K562 (cell line): ENCODE data around the gene LDB2. TPM values are rescaled to one million over a fixed set of nuclear protein-coding genes. Genes with fewer than 3 reads are reported as not detected.

Experiments used
- ATAC-seq: fragments of 200-7000 bp; cut with Tn5 transposase; 3 replicates; pipeline ENCODE4 v1.9.1; 2020; ENCODE audit warnings: moderate library complexity
- BruUV-seq: library from RNA; stranded (reverse); fragments of 400-500 nt; replicated peaks from 2 replicates; lab custom pipeline; 2021; lab: Mats Ljungman, UMichigan
- CTCF ChIA-PET: fragments of 300-600 bp; formaldehyde crosslinking; extraction: SDS; loops from one replicate; lab custom pipeline; 2021; ENCODE audit warnings: low intra/inter-chr PET ratio; lab: Yijun Ruan, JAX
- POLR2A ChIA-PET: fragments of 300-600, 350-650 bp; sonication (Branson Sonifier 250); formaldehyde crosslinking; extraction: SDS; loops from one replicate; lab custom pipeline; 2021; ENCODE audit warnings: antibody characterized with exemption, inconsistent platforms; lab: Yijun Ruan, JAX
- DNase-seq, 4 experiments: peaks; one replicate each; pipeline versions ENCODE4 v3.0.0 to v3.0.0-alpha.2; 2011 to 2018; ENCODE audit warnings: low spot score in 3 of 4, mixed read lengths in 3 of 4; ENCODE audit errors: extremely low read depth in 1 of 4
- FAIRE-seq: peaks from 2 replicates; lab custom pipeline; 2011; peaks lifted over from hg19 to GRCh38; lab: Jason Lieb, UNC
- H2AFZ ChIP-seq: 2 replicates; pipeline ENCODE4 v1.6.0; 2011; ENCODE audit warnings: low read depth, low read length, control low read depth, inconsistent platforms
- H3K27ac ChIP-seq: fragments of 200-600 bp; 3 replicates; pipeline ENCODE4 v1.8.0; 2011; ENCODE audit warnings: low read depth, mild to moderate bottlenecking, control low read depth, inconsistent platforms, low read length, moderate library complexity, mixed read lengths; ENCODE audit errors: extremely low read depth
- H3K27me3 ChIP-seq, 2 experiments: fragments of 300-600 bp in 1 of 2; 2 replicates in 1 of 2; 3 replicates in 1 of 2; pipeline versions ENCODE4 v1.6.0 to v1.8.0; 2011; ENCODE audit warnings: inconsistent platforms in 2 of 2, low read length in 2 of 2, mild to moderate bottlenecking in 1 of 2, mixed read lengths in 1 of 2, moderate library complexity in 1 of 2; ENCODE audit not compliant: control insufficient read depth in 2 of 2, insufficient read depth in 2 of 2
- H3K36me3 ChIP-seq: fragments of 300-600 bp; 3 replicates; pipeline ENCODE4 v1.8.0; 2011; ENCODE audit warnings: mild to moderate bottlenecking, low read length, inconsistent platforms; ENCODE audit not compliant: control insufficient read depth, insufficient read depth
- H3K4me1 ChIP-seq, 2 experiments: fragments of 200-600 bp in 1 of 2; replicated peaks in 1 of 2; 2 replicates in 1 of 2; 3 replicates in 1 of 2; pipeline versions ENCODE4 v1.5.1 to v1.8.0; 2011; ENCODE audit warnings: inconsistent platforms in 2 of 2, low read length in 2 of 2, mild to moderate bottlenecking in 1 of 2, mixed read lengths in 1 of 2, moderate library complexity in 1 of 2; ENCODE audit not compliant: control insufficient read depth in 2 of 2, insufficient read depth in 2 of 2
- H3K4me2 ChIP-seq: 2 replicates; pipeline ENCODE4 v1.6.1; 2011; ENCODE audit warnings: low read length, control low read depth, inconsistent platforms, mixed read lengths; ENCODE audit not compliant: insufficient read depth
- H3K4me3 ChIP-seq: fragments of 200-600 bp; sonication (generic), shearing (Covaris generic); 2 replicates; pipeline ENCODE4 v1.5.1; 2016; ENCODE audit warnings: control low read depth, inconsistent platforms
- H3K79me2 ChIP-seq: fragments of 200-600 bp; 3 replicates; pipeline ENCODE4 v1.8.0; 2011; ENCODE audit warnings: low read length, inconsistent platforms; ENCODE audit not compliant: control insufficient read depth, insufficient read depth
- H3K9ac ChIP-seq, 2 experiments: 2 replicates each; pipeline versions ENCODE4 v1.6.0 to v1.6.1; 2011; ENCODE audit warnings: low read depth in 2 of 2, low read length in 2 of 2, control low read depth in 1 of 2, inconsistent platforms in 1 of 2, mild to moderate bottlenecking in 1 of 2, mixed read lengths in 1 of 2; ENCODE audit not compliant: insufficient read depth in 1 of 2
- H3K9me1 ChIP-seq: one replicate; pipeline ENCODE4 v1.6.0; 2011; ENCODE audit warnings: inconsistent platforms, mild to moderate bottlenecking, low read length, moderate library complexity; ENCODE audit not compliant: control insufficient read depth, insufficient read depth
- H3K9me3 ChIP-seq: replicated peaks from 2 replicates; pipeline ENCODE4 v1.5.1; 2011; ENCODE audit warnings: low read depth, low read length, inconsistent platforms; ENCODE audit not compliant: control insufficient read depth, insufficient read depth
- H4K20me1 ChIP-seq: replicated peaks from 2 replicates; pipeline ENCODE4 v1.6.1; 2011; ENCODE audit warnings: low read length, inconsistent platforms, mixed read lengths; ENCODE audit not compliant: control insufficient read depth, insufficient read depth
- CBFA2T3 ChIP-seq: fragments of 450-650 bp; IDR thresholded peaks from 2 replicates; pipeline ENCODE4 v1.6.1; 2017
- CC2D1A ChIP-seq: fragments of 450-650 bp; IDR thresholded peaks from 2 replicates; pipeline ENCODE4 v1.6.1; 2017; ENCODE audit warnings: mild to moderate bottlenecking
- DACH1 ChIP-seq: fragments of 450-650 bp; IDR thresholded peaks from 2 replicates; pipeline ENCODE4 v1.6.1; 2018; ENCODE audit not compliant: partially characterized antibody
- ETV6 ChIP-seq, 3 experiments: fragments of 150-350 bp in 1 of 3; sonication (generic) in 1 of 3; formaldehyde crosslinking in 1 of 3; IDR thresholded peaks; 2 replicates each; pipeline versions ENCODE4 v1.6.1 to v1.8.0; 2014 to 2022; ENCODE audit warnings: borderline replicate concordance in 2 of 3, low read depth in 2 of 3, antibody characterized with exemption in 1 of 3, low read length in 1 of 3, mild to moderate bottlenecking in 1 of 3, missing genetic modification reagents in 1 of 3
- HDAC1 ChIP-seq, 2 experiments: fragments of 450-650 bp; IDR thresholded peaks; 2 replicates each; pipeline ENCODE4 v1.6.1; 2016 to 2017; ENCODE audit warnings: inconsistent platforms in 1 of 2, mild to moderate bottlenecking in 1 of 2, moderate library complexity in 1 of 2
- KLF10 ChIP-seq: fragments of 250-450 bp; sonication (Bioruptor Pico); IDR thresholded peaks from 2 replicates; pipeline ENCODE4 v1.6.1; 2021; ENCODE audit warnings: matching md5 sums
- MEF2A ChIP-seq: IDR thresholded peaks from 2 replicates; pipeline ENCODE4 v1.6.1; 2011; ENCODE audit warnings: low read depth, mild to moderate bottlenecking, low read length, moderate library complexity; ENCODE audit not compliant: control insufficient read depth
- MTA2 ChIP-seq: fragments of 450-650 bp; IDR thresholded peaks from 2 replicates; pipeline ENCODE4 v1.6.1; 2016; ENCODE audit warnings: low read depth
- PHTF2 ChIP-seq: fragments of 250-450 bp; sonication (Bioruptor Pico); IDR thresholded peaks from 2 replicates; pipeline ENCODE4 v1.5.0; 2021; ENCODE audit warnings: mild to moderate bottlenecking
- PTRF ChIP-seq: fragments of 450-650 bp; IDR thresholded peaks from 2 replicates; pipeline ENCODE4 v1.6.1; 2016; ENCODE audit warnings: mild to moderate bottlenecking, missing genetic modification characterization, missing compliant biosample characterization
- RAD51 ChIP-seq: fragments of 450-650 bp; IDR thresholded peaks from 2 replicates; pipeline ENCODE4 v1.7.1; 2016; ENCODE audit warnings: low read depth, mild to moderate bottlenecking, borderline replicate concordance
- SRSF9 ChIP-seq: fragments of 200-400 bp; formaldehyde crosslinking; IDR thresholded peaks from 2 replicates; pipeline ENCODE4 v1.6.1; 2017; ENCODE audit warnings: low read depth, low read length, borderline replicate concordance
- TAF7 ChIP-seq: fragments of 450-650 bp; IDR thresholded peaks from 2 replicates; pipeline ENCODE4 v1.6.1; 2016; ENCODE audit warnings: missing genetic modification characterization, missing compliant biosample characterization
- ZNF316 ChIP-seq: fragments of 450-650 bp; IDR thresholded peaks from 2 replicates; pipeline ENCODE4 v1.6.1; 2016
- WGBS: fragments of 100-300 bp; shearing (Covaris generic); methylation state at CpG from one replicate; pipeline ENCODE4 v1.1.6; 2016; ENCODE audit warnings: low coverage, mixed read lengths; ENCODE audit not compliant: insufficient coverage; ENCODE audit errors: missing lambda C conversion rate; 5-methylcytosine and 5-hydroxymethylcytosine counted together
- in situ Hi-C: fragments of 300-500 bp; cut with MboI; formaldehyde crosslinking; loops from 4 replicates; pipeline ENCODE4 v1.15.0; 2018; ENCODE audit warnings: inconsistent platforms, mixed read lengths
- intact Hi-C: fragments of 100-400 bp; cut with micrococcal nuclease; formaldehyde crosslinking; loops from 2 replicates; pipeline ENCODE4 v1.14.2; 2022
- polyA plus RNA-seq, 8 experiments: library from polyadenylated mRNA; depleted of rRNA in 4 of 8; stranded (reverse) in 5 of 8; unstranded in 3 of 8; fragments of >200 nt; fragmentation: Nextera tagmentation in 2 of 8; fragmentation: Illumina TruSeq in 1 of 8; extraction: Ambion mirVana in 2 of 8; extraction: Trizol in 1 of 8; gene quantifications; 2 replicates each; pipeline versions ENCODE4 v1.2.1 to v1.2.3, GENCODE V29; 2011 to 2014; ENCODE audit warnings: inconsistent platforms in 1 of 8, missing spikeins in 1 of 8
- total RNA-seq, 7 experiments: library from RNA; depleted of rRNA in 6 of 7; stranded (reverse); fragments of >200 nt in 6 of 7; fragmentation: Illumina TruSeq in 2 of 7; extraction: Trizol in 2 of 7; gene quantifications; 2 replicates each; pipeline versions ENCODE4 v1.2.1 to v1.2.3, GENCODE V29; 2011 to 2021; ENCODE audit warnings: low replicate concordance in 1 of 7
- TF ChIP-seq, protein P1 (sequence below): IDR thresholded peaks from 2 replicates; pipeline ENCODE4 v1.6.1; 2012; ENCODE audit warnings: low read depth, low read length, improper control_type of control experiment, borderline replicate concordance
- TF ChIP-seq, protein P2 (sequence below): sonication (generic); formaldehyde crosslinking; IDR thresholded peaks from 2 replicates; pipeline ENCODE4 v1.8.1; 2023; ENCODE audit warnings: mild to moderate bottlenecking, missing genetic modification reagents, moderate library complexity
- TF ChIP-seq, protein P3 (sequence below): fragments of 150-350 bp; IDR thresholded peaks from 2 replicates; pipeline ENCODE4 v1.6.1; 2014; ENCODE audit warnings: low read depth, mild to moderate bottlenecking, low read length, borderline replicate concordance

LDB2 gene
- total and polyA plus RNA-seq, 9 of the 15 experiments (the other 6 are each of a cell fraction or from before 2014, with no cell fraction given), result 0.10 to 0.20 TPM; not detected in 7

DNA sequence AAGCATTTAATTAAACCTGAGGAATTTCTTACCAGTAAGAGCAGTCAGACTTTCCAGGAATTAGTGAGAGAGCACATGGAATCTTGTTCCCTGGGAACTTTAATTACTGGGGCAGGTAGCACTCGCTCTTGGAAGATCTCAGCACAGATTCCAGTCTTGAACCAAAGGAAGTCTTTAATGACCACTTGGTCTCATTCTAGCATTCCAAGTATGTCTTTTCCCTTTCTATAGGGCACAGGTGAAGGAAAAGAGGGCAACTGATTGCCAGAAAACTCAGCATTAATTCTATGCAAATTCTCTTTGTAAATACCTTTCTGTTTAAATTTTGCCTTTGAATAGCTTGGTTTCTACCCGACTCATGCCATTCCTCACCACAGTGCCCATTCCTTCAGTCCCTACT lies 236.6 kb downstream of the LDB2 start:
- WGBS, result 0% methylated on average over 2 of the region's 2 CpGs
- in situ Hi-C loops, result no loop called here
- no peak for FAIRE-seq
- intact Hi-C loops, result no loop called here
- Histone ChIP-seq H3K27ac (no peak overlapping the region), H3K4me3 (no peak overlapping the region), H3K4me2 (no peak overlapping the region), H3K4me1 (no peaks in the 10 kb centered on the region), H3K27me3 (no peaks in the 10 kb centered on the region), H4K20me1 (no peaks in the 10 kb centered on the region), H3K79me2 (no peaks in the 10 kb centered on the region), H3K9me3 (no peaks in the 10 kb centered on the region), H3K36me3 (no peaks in the 10 kb centered on the region), H2AFZ (no peak overlapping the region), H3K9me1 (no peaks in the 10 kb centered on the region), H3K9ac (no peak overlapping the region)
- DNase-seq, result no peak
- no TSS peak for BruUV-seq
- ChIA-PET CTCF (no interaction called here), POLR2A (interaction anchor here (0.7 kb wide), 1 partner anchor 234 kb away, joined by 3 read pairs; no protein-coding TSS in a partner anchor)
- ATAC-seq, result no peak
- TF ChIP-seq, protein P1, sequence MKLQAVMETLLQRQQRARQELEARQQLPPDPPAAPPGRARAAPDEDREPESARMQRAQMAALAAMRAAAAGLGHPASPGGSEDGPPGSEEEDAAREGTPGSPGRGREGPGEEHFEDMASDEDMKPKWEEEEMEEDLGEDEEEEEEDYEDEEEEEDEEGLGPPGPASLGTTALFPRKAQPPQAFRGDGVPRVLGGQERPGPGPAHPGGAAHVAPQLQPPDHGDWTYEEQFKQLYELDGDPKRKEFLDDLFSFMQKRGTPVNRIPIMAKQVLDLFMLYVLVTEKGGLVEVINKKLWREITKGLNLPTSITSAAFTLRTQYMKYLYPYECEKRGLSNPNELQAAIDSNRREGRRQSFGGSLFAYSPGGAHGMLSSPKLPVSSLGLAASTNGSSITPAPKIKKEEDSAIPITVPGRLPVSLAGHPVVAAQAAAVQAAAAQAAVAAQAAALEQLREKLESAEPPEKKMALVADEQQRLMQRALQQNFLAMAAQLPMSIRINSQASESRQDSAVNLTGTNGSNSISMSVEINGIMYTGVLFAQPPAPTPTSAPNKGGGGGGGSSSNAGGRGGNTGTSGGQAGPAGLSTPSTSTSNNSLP, result no peak
- no peak for TF ChIP-seq DACH1
- TF ChIP-seq, protein P2, sequence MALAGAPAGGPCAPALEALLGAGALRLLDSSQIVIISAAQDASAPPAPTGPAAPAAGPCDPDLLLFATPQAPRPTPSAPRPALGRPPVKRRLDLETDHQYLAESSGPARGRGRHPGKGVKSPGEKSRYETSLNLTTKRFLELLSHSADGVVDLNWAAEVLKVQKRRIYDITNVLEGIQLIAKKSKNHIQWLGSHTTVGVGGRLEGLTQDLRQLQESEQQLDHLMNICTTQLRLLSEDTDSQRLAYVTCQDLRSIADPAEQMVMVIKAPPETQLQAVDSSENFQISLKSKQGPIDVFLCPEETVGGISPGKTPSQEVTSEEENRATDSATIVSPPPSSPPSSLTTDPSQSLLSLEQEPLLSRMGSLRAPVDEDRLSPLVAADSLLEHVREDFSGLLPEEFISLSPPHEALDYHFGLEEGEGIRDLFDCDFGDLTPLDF (CRISPR knock-in tag), result no peak
- TF ChIP-seq PTRF (tag), result no peak
- TF ChIP-seq ZNF316, result no peak
- no peak for TF ChIP-seq SRSF9
- no peak for TF ChIP-seq TAF7 (tag)
- TF ChIP-seq HDAC1 (IDR thresholded peaks at IDR 0.05), result no peak
- TF ChIP-seq CBFA2T3, result no peak
- no peak for TF ChIP-seq KLF10 (CRISPR knock-in tag)
- TF ChIP-seq PHTF2 (CRISPR knock-in tag), result no peak
- TF ChIP-seq MTA2, result no peak
- no peak for TF ChIP-seq MEF2A
- TF ChIP-seq ETV6 (IDR thresholded peaks at IDR 0.05; ENCODE audit: borderline replicate concordance in 1 of 2, low read depth in 2 of 2, low read length in 1 of 2), result no peak
- no peak for TF ChIP-seq ETV6 (CRISPR knock-in tag; IDR thresholded peaks at IDR 0.05; ENCODE audit: borderline replicate concordance)
- TF ChIP-seq, protein P3, sequence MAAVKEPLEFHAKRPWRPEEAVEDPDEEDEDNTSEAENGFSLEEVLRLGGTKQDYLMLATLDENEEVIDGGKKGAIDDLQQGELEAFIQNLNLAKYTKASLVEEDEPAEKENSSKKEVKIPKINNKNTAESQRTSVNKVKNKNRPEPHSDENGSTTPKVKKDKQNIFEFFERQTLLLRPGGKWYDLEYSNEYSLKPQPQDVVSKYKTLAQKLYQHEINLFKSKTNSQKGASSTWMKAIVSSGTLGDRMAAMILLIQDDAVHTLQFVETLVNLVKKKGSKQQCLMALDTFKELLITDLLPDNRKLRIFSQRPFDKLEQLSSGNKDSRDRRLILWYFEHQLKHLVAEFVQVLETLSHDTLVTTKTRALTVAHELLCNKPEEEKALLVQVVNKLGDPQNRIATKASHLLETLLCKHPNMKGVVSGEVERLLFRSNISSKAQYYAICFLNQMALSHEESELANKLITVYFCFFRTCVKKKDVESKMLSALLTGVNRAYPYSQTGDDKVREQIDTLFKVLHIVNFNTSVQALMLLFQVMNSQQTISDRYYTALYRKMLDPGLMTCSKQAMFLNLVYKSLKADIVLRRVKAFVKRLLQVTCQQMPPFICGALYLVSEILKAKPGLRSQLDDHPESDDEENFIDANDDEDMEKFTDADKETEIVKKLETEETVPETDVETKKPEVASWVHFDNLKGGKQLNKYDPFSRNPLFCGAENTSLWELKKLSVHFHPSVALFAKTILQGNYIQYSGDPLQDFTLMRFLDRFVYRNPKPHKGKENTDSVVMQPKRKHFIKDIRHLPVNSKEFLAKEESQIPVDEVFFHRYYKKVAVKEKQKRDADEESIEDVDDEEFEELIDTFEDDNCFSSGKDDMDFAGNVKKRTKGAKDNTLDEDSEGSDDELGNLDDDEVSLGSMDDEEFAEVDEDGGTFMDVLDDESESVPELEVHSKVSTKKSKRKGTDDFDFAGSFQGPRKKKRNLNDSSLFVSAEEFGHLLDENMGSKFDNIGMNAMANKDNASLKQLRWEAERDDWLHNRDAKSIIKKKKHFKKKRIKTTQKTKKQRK, result no peak
- TF ChIP-seq RAD51, result no peak
- no peak for TF ChIP-seq CC2D1A
